Endothelial cell of umbilical vein (primary cell): ENCODE results near the gene CDK6. TPM values are rescaled to one million over a fixed set of nuclear protein-coding genes. Genes with fewer than 3 reads are reported as not detected.

Experiments
- BruUV-seq: library from RNA; stranded (reverse); fragments of 400-500 nt; replicated peaks from 2 replicates; lab custom pipeline; 2021; lab: Mats Ljungman, UMichigan
- CTCF ChIA-PET: fragments of 300-600, 350-600 bp; sonication (Branson Sonifier 250); formaldehyde crosslinking; loops from one replicate; lab custom pipeline; 2021; ENCODE audit warnings: antibody characterized with exemption, inconsistent platforms; lab: Charles Lee
- POLR2A ChIA-PET: fragments of 300-600, 350-600 bp; sonication (Branson Sonifier 250); formaldehyde crosslinking; loops from one replicate; lab custom pipeline; 2021; ENCODE audit warnings: antibody characterized with exemption, inconsistent platforms; lab: Charles Lee
- DNase-seq: peaks from one replicate; pipeline ENCODE4 v3.0.0-alpha.2; 2011; ENCODE audit warnings: low read depth, low spot score
- FAIRE-seq: peaks from 2 replicates; lab custom pipeline; 2011; peaks lifted over from hg19 to GRCh38; lab: Jason Lieb, UNC
- H2AFZ ChIP-seq: 2 replicates; pipeline ENCODE4 v1.6.0; 2012; ENCODE audit warnings: low read depth, low read length, control low read depth, inconsistent platforms
- H3K27ac ChIP-seq: 2 replicates; pipeline ENCODE4 v1.5.1; 2011; ENCODE audit warnings: low read depth, mild to moderate bottlenecking, control low read depth, low read length, moderate library complexity; ENCODE audit not compliant: insufficient read depth
- H3K27me3 ChIP-seq, 2 experiments: 2 replicates each; pipeline versions ENCODE4 v1.6.0 to v1.6.1; 2011; ENCODE audit warnings: low read length in 2 of 2, mixed read lengths in 1 of 2; ENCODE audit not compliant: control insufficient read depth in 2 of 2, insufficient read depth in 2 of 2
- H3K36me3 ChIP-seq, 2 experiments: 2 replicates in 1 of 2; 3 replicates in 1 of 2; pipeline ENCODE4 v1.5.1; 2011; ENCODE audit warnings: low read length in 2 of 2, mild to moderate bottlenecking in 1 of 2, moderate library complexity in 1 of 2; ENCODE audit not compliant: control insufficient read depth in 2 of 2, insufficient read depth in 2 of 2; ENCODE audit errors: extremely low read depth in 1 of 2
- H3K4me1 ChIP-seq: 3 replicates; pipeline ENCODE4 v1.5.1; 2011; ENCODE audit warnings: mild to moderate bottlenecking, low read length; ENCODE audit not compliant: control insufficient read depth, insufficient read depth; ENCODE audit errors: extremely low read depth
- H3K4me2 ChIP-seq: 2 replicates; pipeline ENCODE4 v1.6.1; 2011; ENCODE audit warnings: low read length, control low read depth, mixed read lengths; ENCODE audit not compliant: insufficient read depth
- H3K4me3 ChIP-seq, 3 experiments: fragments of 200-600 bp in 1 of 3; sonication (generic), shearing (Covaris generic) in 1 of 3; replicated peaks in 1 of 3; 2 replicates each; pipeline ENCODE4 v1.5.1; 2011 to 2016; ENCODE audit warnings: control low read depth in 3 of 3, low read length in 3 of 3, mild to moderate bottlenecking in 2 of 3, inconsistent platforms in 1 of 3, low read depth in 1 of 3, moderate library complexity in 1 of 3; ENCODE audit not compliant: insufficient read depth in 1 of 3
- H3K79me2 ChIP-seq: 2 replicates; pipeline ENCODE4 v1.6.0; 2012; ENCODE audit warnings: low read length, inconsistent platforms; ENCODE audit not compliant: control insufficient read depth, insufficient read depth
- H3K9ac ChIP-seq: replicated peaks from 2 replicates; pipeline ENCODE3; 2011; ENCODE audit warnings: low read length, control low read depth; ENCODE audit not compliant: insufficient read depth; ENCODE audit errors: extremely low read depth
- H3K9me1 ChIP-seq: replicated peaks from 3 replicates; pipeline ENCODE4 v1.6.0; 2011; ENCODE audit warnings: mild to moderate bottlenecking, low read length; ENCODE audit not compliant: control insufficient read depth, insufficient read depth; ENCODE audit errors: extremely low read depth
- H3K9me3 ChIP-seq: replicated peaks from 2 replicates; pipeline ENCODE4 v1.5.1; 2012; ENCODE audit warnings: low read length, inconsistent platforms; ENCODE audit not compliant: control insufficient read depth, insufficient read depth
- H4K20me1 ChIP-seq: replicated peaks from 2 replicates; pipeline ENCODE3; 2011; ENCODE audit warnings: mild to moderate bottlenecking, low read length; ENCODE audit not compliant: control insufficient read depth, insufficient read depth; ENCODE audit errors: extremely low read depth
- EZH2 ChIP-seq: IDR thresholded peaks from 2 replicates; pipeline ENCODE4 v1.6.1; 2012; ENCODE audit warnings: borderline replicate concordance, low read depth, mild to moderate bottlenecking, moderate library complexity, low read length, inconsistent platforms; ENCODE audit not compliant: severe bottlenecking
- FOS ChIP-seq: IDR thresholded peaks from 2 replicates; pipeline ENCODE4 v1.6.1; 2011; ENCODE audit warnings: mild to moderate bottlenecking, low read length, moderate library complexity, borderline replicate concordance; ENCODE audit not compliant: insufficient read depth
- GATA2 ChIP-seq: IDR thresholded peaks from 2 replicates; pipeline ENCODE4 v1.7.0; 2011; ENCODE audit warnings: low read depth, mild to moderate bottlenecking, moderate library complexity, mixed read lengths, low read length; ENCODE audit not compliant: insufficient read length, insufficient read depth
- JUN ChIP-seq: IDR thresholded peaks from 2 replicates; pipeline ENCODE4 v1.6.1; 2011; ENCODE audit warnings: borderline replicate concordance, low read depth; ENCODE audit not compliant: insufficient read length, insufficient read depth
- MYC ChIP-seq: IDR thresholded peaks from one replicate; pipeline ENCODE4 v1.6.1; 2011; ENCODE audit warnings: mild to moderate bottlenecking, low read depth, low read length
- POLR2A ChIP-seq: IDR thresholded peaks from 2 replicates; pipeline ENCODE4 v1.6.1; 2012; ENCODE audit warnings: low read depth, mild to moderate bottlenecking, control low read depth, low read length
- POLR2AphosphoS5 ChIP-seq: IDR thresholded peaks from 2 replicates; pipeline ENCODE4 v1.6.1; 2012; ENCODE audit warnings: low read depth, mild to moderate bottlenecking, control low read depth, low read length, moderate library complexity; ENCODE audit not compliant: insufficient read depth
- dilution Hi-C: fragments of 300-500 bp; cut with MboI; formaldehyde crosslinking; loops from one replicate; pipeline ENCODE4 v1.15.0; 2019; ENCODE audit warnings: low sequenced_read_pairs; ENCODE audit not compliant: extremely low pct_ligation_motif_present
- intact Hi-C: fragments of 100-400 bp; cut with micrococcal nuclease; formaldehyde crosslinking; loops from one replicate; pipeline ENCODE4 v1.10.0; 2022
- polyA plus RNA-seq, 4 experiments: library from polyadenylated mRNA; depleted of rRNA in 3 of 4; stranded (reverse) in 3 of 4; unstranded in 1 of 4; fragments of >200 nt; gene quantifications; 2 replicates each; pipeline versions ENCODE4 v1.2.1 to v1.2.3, GENCODE V29; 2011 to 2012; ENCODE audit warnings: missing spikeins in 1 of 4
- total RNA-seq: library from RNA; stranded (reverse); gene quantifications from 2 replicates; pipeline ENCODE4 v1.2.3, GENCODE V29; 2021
- TF ChIP-seq, protein P1 (sequence below), 2 donors: IDR thresholded peaks; 1 replicate in 1 of 2; 2 replicates in 1 of 2; pipeline ENCODE4 v1.5.1; 2011; ENCODE audit warnings: low read length in 2 of 2, mild to moderate bottlenecking in 2 of 2, moderate library complexity in 2 of 2, control low read depth in 1 of 2, inconsistent platforms in 1 of 2, low read depth in 1 of 2; ENCODE audit not compliant: insufficient read depth in 1 of 2; ENCODE audit errors: extremely low read depth in 1 of 2

The CDK6 gene
- total and polyA plus RNA-seq, 2 donors (not counting 3 experiments of a cell fraction or from before 2014, with no cell fraction given), result 6.0 to 28.2 TPM

DNA sequence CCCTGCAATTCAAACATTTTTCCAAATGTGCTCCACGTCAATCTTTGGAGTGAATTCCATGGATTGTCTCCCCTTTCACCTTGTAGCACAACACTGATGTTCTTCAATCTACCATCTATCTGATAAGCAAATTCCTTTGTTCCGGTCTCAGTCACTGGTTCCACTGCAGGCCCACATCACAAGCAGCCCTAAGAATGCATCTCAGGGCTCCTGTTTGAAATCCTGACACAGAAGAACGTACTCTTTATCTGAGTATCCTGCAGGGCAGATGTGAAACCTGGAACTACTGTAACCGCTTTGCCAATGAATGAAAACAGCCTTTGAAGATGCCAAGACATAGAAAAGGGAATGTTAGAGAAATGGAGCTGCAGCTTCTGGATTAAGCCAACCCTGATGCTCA is 183.2 kb downstream of the CDK6 start:
- no peaks in the 10 kb centered on the region for H3K27me3 ChIP-seq
- H2AFZ ChIP-seq, result no peak overlapping the region
- no peak overlapping the region for H3K27ac ChIP-seq
- H3K9me3 ChIP-seq, result no peaks in the 10 kb centered on the region
- no peaks in the 10 kb centered on the region for H4K20me1 ChIP-seq
- dilution Hi-C loops (no loop called here), intact Hi-C loops (no loop called here)
- no peaks in the 10 kb centered on the region for H3K9me1 ChIP-seq
- H3K9ac ChIP-seq, result no peak overlapping the region
- no peaks in the 10 kb centered on the region for H3K36me3 ChIP-seq
- FAIRE-seq, result no peak
- no peak for DNase-seq
- H3K4me2 ChIP-seq, result no peak overlapping the region
- no peak overlapping the region for H3K4me3 ChIP-seq
- no TSS peak for BruUV-seq
- TF ChIP-seq JUN (no peak), MYC (no peak), GATA2 (no peak), POLR2AphosphoS5 (no peak), EZH2 (no peak), POLR2A (no peak), FOS (no peak)
- TF ChIP-seq, protein P1, sequence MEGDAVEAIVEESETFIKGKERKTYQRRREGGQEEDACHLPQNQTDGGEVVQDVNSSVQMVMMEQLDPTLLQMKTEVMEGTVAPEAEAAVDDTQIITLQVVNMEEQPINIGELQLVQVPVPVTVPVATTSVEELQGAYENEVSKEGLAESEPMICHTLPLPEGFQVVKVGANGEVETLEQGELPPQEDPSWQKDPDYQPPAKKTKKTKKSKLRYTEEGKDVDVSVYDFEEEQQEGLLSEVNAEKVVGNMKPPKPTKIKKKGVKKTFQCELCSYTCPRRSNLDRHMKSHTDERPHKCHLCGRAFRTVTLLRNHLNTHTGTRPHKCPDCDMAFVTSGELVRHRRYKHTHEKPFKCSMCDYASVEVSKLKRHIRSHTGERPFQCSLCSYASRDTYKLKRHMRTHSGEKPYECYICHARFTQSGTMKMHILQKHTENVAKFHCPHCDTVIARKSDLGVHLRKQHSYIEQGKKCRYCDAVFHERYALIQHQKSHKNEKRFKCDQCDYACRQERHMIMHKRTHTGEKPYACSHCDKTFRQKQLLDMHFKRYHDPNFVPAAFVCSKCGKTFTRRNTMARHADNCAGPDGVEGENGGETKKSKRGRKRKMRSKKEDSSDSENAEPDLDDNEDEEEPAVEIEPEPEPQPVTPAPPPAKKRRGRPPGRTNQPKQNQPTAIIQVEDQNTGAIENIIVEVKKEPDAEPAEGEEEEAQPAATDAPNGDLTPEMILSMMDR (IDR thresholded peaks at IDR 0.05; ENCODE audit: extremely low read depth in 1 of 2, insufficient read depth in 1 of 2, low read depth in 1 of 2, low read length in 2 of 2), result no peak
- POLR2A ChIA-PET, result no interaction called here
- H3K79me2 ChIP-seq, result no peaks in the 10 kb centered on the region
- CTCF ChIA-PET, result interaction anchor here (1.8 kb wide), 1 partner anchor 180 kb away, joined by 4 read pairs; no protein-coding TSS in a partner anchor
- H3K4me1 ChIP-seq, result no peaks in the 10 kb centered on the region
